ENCODE data around the gene FAM200C.
"Not testable (repeated sequence)": the region's sequence is repeated elsewhere in the genome, so short reads cannot be mapped to it uniquely, and the experiment has no call there.

Gene FAM200C

GRCh38 chr5:160399402-160400353 is at the start of gene FAM200C:
FAM200C (minus strand) TSS chr5:160400054; CDS start chr5:160395490, 4,564 bp downstream.
- peak; percentile 3 to 21 (median 16) for DNase-seq

GRCh38 chr5:160449458-160449857 is 49.6 kb upstream of the FAM200C start:
- no peak for DNase-seq

- DNase-seq: no peak
Observed at GRCh38 chr5:160448886-160449285, 49.0 kb upstream of the FAM200C start.

GRCh38 chr5:160445751-160446150 is 45.9 kb upstream of the FAM200C start:
- DNase-seq: no peak

GRCh38 chr5:160445132-160445531 is 45.3 kb upstream of the FAM200C start:
- no peak for DNase-seq

- no peak for DNase-seq
Observed at GRCh38 chr5:160444407-160444806, 44.6 kb upstream of the FAM200C start.

- DNase-seq: no peak
Observed at GRCh38 chr5:160442824-160443431, 43.1 kb upstream of the FAM200C start.

GRCh38 chr5:160441311-160441781 is 41.5 kb upstream of the FAM200C start:
- no peak for DNase-seq

GRCh38 chr5:160439205-160439600 is 39.3 kb upstream of the FAM200C start:
- peak; percentile 75 to 93 (median 82) for DNase-seq

- peak; percentile 30 to 46 (median 39) for DNase-seq
Observed at GRCh38 chr5:160438316-160439204, 38.7 kb upstream of the FAM200C start.

GRCh38 chr5:160437271-160437670 is 37.4 kb upstream of the FAM200C start:
- no peak for DNase-seq

- not testable (repeated sequence) for DNase-seq
Observed at GRCh38 chr5:160436661-160437060, 36.8 kb upstream of the FAM200C start.

- no peak for DNase-seq
Observed at GRCh38 chr5:160436017-160436416, 36.2 kb upstream of the FAM200C start.

GRCh38 chr5:160435532-160435931 is 35.7 kb upstream of the FAM200C start:
- no peak for DNase-seq

- DNase-seq: no peak
Observed at GRCh38 chr5:160434022-160434531, 34.2 kb upstream of the FAM200C start.

- no peak for DNase-seq
Observed at GRCh38 chr5:160432787-160433186, 32.9 kb upstream of the FAM200C start.

GRCh38 chr5:160432196-160432595 is 32.3 kb upstream of the FAM200C start:
- DNase-seq: no peak

- no peak for DNase-seq
Observed at GRCh38 chr5:160427607-160428006, 27.8 kb upstream of the FAM200C start.

- no peak for DNase-seq
Observed at GRCh38 chr5:160423099-160423498, 23.2 kb upstream of the FAM200C start.

GRCh38 chr5:160421625-160422258 is 21.9 kb upstream of the FAM200C start, which contains the start of gene PTTG1:
PTTG1 (plus strand) TSS chr5:160421855; CDS start chr5:160422313, 458 bp downstream.
- DNase-seq: peak; percentile 76 to 87 (median 80)

GRCh38 chr5:160420331-160420610 is 20.4 kb upstream of the FAM200C start:
- DNase-seq: no peak

Measured in activated CD4-positive, CD25-positive, alpha-beta regulatory T cell (primary cell).